Erythroblast (primary cell): ENCODE results near the gene KBTBD4.

Experiments used
- GATA1 ChIP-seq: IDR thresholded peaks from 2 replicates; pipeline ENCODE4 v1.6.1; 2011; ENCODE audit warnings: low read depth, mild to moderate bottlenecking, control low read depth, low read length, moderate library complexity
- POLR2A ChIP-seq: IDR thresholded peaks from 2 replicates; pipeline ENCODE4 v1.6.1; 2011; ENCODE audit warnings: mild to moderate bottlenecking, low read length

GRCh38 chr11:47550288-47551047 is 28.3 kb downstream of the KBTBD4 start:
- TF ChIP-seq POLR2A (no peak), GATA1 (no peak)
